PC-3 (cell line): Measurements from ENCODE around the gene UMODL1. TPM values are rescaled to one million over a fixed set of nuclear protein-coding genes. Genes with fewer than 3 reads are reported as not detected.
A peak's percentile ranks its signal among the peaks of the same experiment; 100 is the strongest.

Source experiments
- ATAC-seq: fragments of 200-7000 bp; cut with Tn5 transposase; 2 replicates; pipeline ENCODE4 v1.9.1; 2020; ENCODE audit warnings: mild to moderate bottlenecking, moderate library complexity
- BruUV-seq: library from RNA; stranded (reverse); fragments of 400-500 nt; replicated peaks from 2 replicates; lab custom pipeline; 2021; lab: Mats Ljungman, UMichigan
- CTCF ChIA-PET: fragments of 300-600 bp; sonication (Branson Sonifier 250); formaldehyde crosslinking; loops from one replicate; lab custom pipeline; 2022; ENCODE audit warnings: antibody characterized with exemption; lab: Charles Lee
- POLR2A ChIA-PET: fragments of 300-600 bp; sonication (Branson Sonifier 250); formaldehyde crosslinking; loops from one replicate; lab custom pipeline; 2022; ENCODE audit warnings: antibody characterized with exemption; ENCODE audit not compliant: unreplicated experiment; lab: Charles Lee
- DNase-seq: peaks from one replicate; pipeline ENCODE4 v3.0.0-alpha.2; 2015
- H2AFZ ChIP-seq: fragments of 300-600 bp; sonication (generic); 2 replicates; pipeline ENCODE4 v1.6.0; 2016; ENCODE audit warnings: antibody characterized with exemption, low read length
- H3F3A ChIP-seq: fragments of 300-600 bp; sonication (generic); one replicate; pipeline ENCODE4 v1.6.0; 2017; ENCODE audit warnings: antibody characterized with exemption, low read length, control low read depth, mild to moderate bottlenecking; ENCODE audit not compliant: unreplicated experiment
- H3K27ac ChIP-seq: fragments of 300-600 bp; sonication (generic); 2 replicates; pipeline ENCODE4 v1.5.1; 2016; ENCODE audit warnings: mild to moderate bottlenecking, low read length
- H3K27me3 ChIP-seq: fragments of 300-600 bp; sonication (generic); 2 replicates; pipeline ENCODE4 v1.6.1; 2016; ENCODE audit warnings: low read length, mixed read lengths
- H3K36me3 ChIP-seq: fragments of 300-600 bp; sonication (generic); 2 replicates; pipeline ENCODE4 v1.6.1; 2016; ENCODE audit warnings: low read depth, mixed run types, low read length, mixed read lengths
- H3K4me1 ChIP-seq: fragments of 300-600 bp; sonication (generic); 2 replicates; pipeline ENCODE4 v1.5.1; 2016; ENCODE audit warnings: low read length; ENCODE audit not compliant: insufficient read depth
- H3K4me2 ChIP-seq: fragments of 300-600 bp; sonication (generic); 2 replicates; pipeline ENCODE4 v1.6.0; 2016; ENCODE audit warnings: low read length
- H3K4me3 ChIP-seq: fragments of 300-600 bp; sonication (generic); 2 replicates; pipeline ENCODE4 v1.5.1; 2016; ENCODE audit warnings: mild to moderate bottlenecking, low read length, mixed read lengths
- H3K79me2 ChIP-seq: fragments of 300-600 bp; sonication (generic); 2 replicates; pipeline ENCODE4 v1.6.1; 2017; ENCODE audit warnings: low read length, mixed read lengths
- H3K9ac ChIP-seq: fragments of 300-600 bp; sonication (generic); 2 replicates; pipeline ENCODE4 v1.6.0; 2016; ENCODE audit warnings: mild to moderate bottlenecking, low read length
- H3K9me2 ChIP-seq: fragments of 300-600 bp; sonication (generic); replicated peaks from 2 replicates; pipeline ENCODE4 v1.6.1; 2016; ENCODE audit warnings: mixed run types, low read length, mixed read lengths
- H3K9me3 ChIP-seq: fragments of 300-600 bp; sonication (generic); 2 replicates; pipeline ENCODE4 v1.6.1; 2016; ENCODE audit warnings: low read length, mixed read lengths
- H4K20me1 ChIP-seq: fragments of 300-600 bp; sonication (generic); 2 replicates; pipeline ENCODE4 v1.6.1; 2016; ENCODE audit warnings: low read length, mixed read lengths
- CTCF ChIP-seq: fragments of 300-600 bp; sonication (generic); conservative IDR thresholded peaks from 2 replicates; pipeline ENCODE4 v1.5.1; 2017; ENCODE audit warnings: antibody characterized with exemption, low read depth, mild to moderate bottlenecking, low read length
- EZH2 ChIP-seq: fragments of 300-600 bp; sonication (generic); IDR thresholded peaks from one replicate; pipeline ENCODE4 v1.6.1; 2017; ENCODE audit warnings: antibody characterized with exemption, mild to moderate bottlenecking, low read length; ENCODE audit not compliant: unreplicated experiment
- EZH2phosphoT487 ChIP-seq: fragments of 300-600 bp; sonication (generic); IDR thresholded peaks from 2 replicates; pipeline ENCODE4 v1.6.1; 2018; ENCODE audit warnings: mild to moderate bottlenecking, antibody characterized with exemption, low read length, borderline replicate concordance
- intact Hi-C: fragments of 100-400 bp; cut with micrococcal nuclease; formaldehyde crosslinking; loops from 2 replicates; pipeline ENCODE4 v1.9.0; 2023
- total RNA-seq: library from RNA; depleted of rRNA; stranded (reverse); fragments of >200 nt; gene quantifications from 2 replicates; pipeline ENCODE4 v1.2.3, GENCODE V29; 2014

UMODL1 gene
- total RNA-seq, 1 experiment from 2014 or later, result not detected

DNA sequence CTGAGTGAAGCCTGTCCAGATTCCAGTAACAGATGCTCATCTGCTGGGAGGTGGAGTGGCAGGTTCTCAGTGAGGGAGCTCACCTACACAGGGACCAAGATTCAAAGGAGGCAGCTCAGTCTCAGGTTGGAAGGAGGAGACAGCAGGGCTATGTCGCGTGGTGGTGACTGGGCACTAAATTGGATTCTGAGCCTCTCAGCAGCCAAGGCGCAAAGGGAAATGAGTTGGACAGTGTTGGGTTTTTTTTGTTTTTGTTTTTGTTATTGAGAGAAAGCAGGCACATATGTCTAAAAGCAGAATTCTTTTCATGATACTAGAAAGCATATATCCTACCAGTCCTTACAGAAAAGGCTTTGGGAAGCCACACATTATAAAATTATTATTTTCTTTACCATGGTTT is 26.2 kb downstream of the UMODL1 start:
- Histone ChIP-seq H3K9ac (peak overlapping the region; percentile 54), H3K9me3 (no peaks in the 10 kb centered on the region), H3K36me3 (no peaks in the 10 kb centered on the region), H3K9me2 (no peaks in the 10 kb centered on the region), H2AFZ (no peak overlapping the region), H3K79me2 (no peaks in the 10 kb centered on the region), H3K27ac (peak overlapping the region; percentile 94), H4K20me1 (no peaks in the 10 kb centered on the region), H3F3A (no peaks in the 10 kb centered on the region), H3K27me3 (no peaks in the 10 kb centered on the region), H3K4me2 (peak overlapping the region; percentile 66), H3K4me1 (peaks cover 36% of the 10 kb centered on the region), H3K4me3 (no peak overlapping the region)
- no peak for ATAC-seq
- ChIA-PET CTCF (interaction anchor here (0.7 to 1.6 kb wide), 3 partner anchors 10 to 90 kb away, joined by 3 to 9 read pairs (median 7); no protein-coding TSS in a partner anchor), POLR2A (interaction anchor here (0.6 to 1.2 kb wide), 4 partner anchors 10 to 59 kb away, joined by 3 to 5 read pairs (median 4); no protein-coding TSS in a partner anchor)
- TF ChIP-seq EZH2, result no peak
- no peak for TF ChIP-seq EZH2phosphoT487
- no peak for TF ChIP-seq CTCF
- BruUV-seq, result TSS peak; percentile 75
- intact Hi-C loops, result loop anchor here (1.0 to 5.0 kb wide), 3 partner anchors 86 to 165 kb away; no protein-coding TSS in a partner anchor
- DNase-seq, result no peak

- intact Hi-C loops, result loop anchor here (1.0 to 5.0 kb wide), 3 partner anchors 87 to 166 kb away; no protein-coding TSS in a partner anchor
- H3K79me2 ChIP-seq, result no peaks in the 10 kb centered on the region
- H3F3A ChIP-seq, result no peaks in the 10 kb centered on the region
- ChIA-PET POLR2A (interaction anchor here (0.6 to 1.2 kb wide), 4 partner anchors 9 to 60 kb away, joined by 3 to 5 read pairs (median 4); no protein-coding TSS in a partner anchor), CTCF (interaction anchor here (0.5 to 1.6 kb wide), 4 partner anchors 10 to 91 kb away, joined by 3 to 9 read pairs (median 6); no protein-coding TSS in a partner anchor)
- DNase-seq (peak; percentile 96), ATAC-seq (peak; percentile 87)
- BruUV-seq, result TSS peak; percentile 66
- no peaks in the 10 kb centered on the region for H4K20me1 ChIP-seq
- H3K36me3 ChIP-seq, result no peaks in the 10 kb centered on the region
- peak overlapping the region; percentile 64 for H3K9ac ChIP-seq
- H3K4me2 ChIP-seq, result peak overlapping the region; percentile 66
- no peaks in the 10 kb centered on the region for H3K27me3 ChIP-seq
- H3K9me2 ChIP-seq, result no peaks in the 10 kb centered on the region
- peak overlapping the region; percentile 31; the same call in 1 of the 2 replicates for H3K4me3 ChIP-seq
- peaks cover 39% of the 10 kb centered on the region for H3K4me1 ChIP-seq
- peak overlapping the region; percentile 94 for H3K27ac ChIP-seq
- H3K9me3 ChIP-seq, result no peaks in the 10 kb centered on the region
- TF ChIP-seq EZH2 (no peak), CTCF (no peak), EZH2phosphoT487 (no peak)
- H2AFZ ChIP-seq, result peak overlapping the region; percentile 41; the same call in 1 of the 2 replicates
Observed at GRCh38 chr21:42097860-42098454, 26.8 kb downstream of the UMODL1 start.
